ENCODE results near the gene GPR32.
"Not testable (repeated sequence)": the region's sequence is repeated elsewhere in the genome, so short reads cannot be mapped to it uniquely, and the experiment has no call there.

GPR32 gene

GRCh38 chr19:50783848-50784152 lies 13.5 kb downstream of the GPR32 start:
- DNase-seq (ENCODE audit: low spot score): not testable (repeated sequence)

GRCh38 chr19:50784710-50785109 lies 14.4 kb downstream of the GPR32 start:
- no peak for DNase-seq (ENCODE audit: low spot score)

- DNase-seq (ENCODE audit: low spot score): no peak
These were observed 15.1 kb downstream of the GPR32 start for GRCh38 chr19:50785329-50785728.

- DNase-seq (ENCODE audit: low spot score): no peak
These were observed 20.1 kb downstream of the GPR32 start, which contains the start of gene ACP4 for GRCh38 chr19:50790396-50790795. TSS of gene ACP4 (plus strand) at chr19:50790415. CDS start at chr19:50790415, 0 bp downstream.

- no peak for DNase-seq (ENCODE audit: low spot score)
These were observed 20.7 kb downstream of the GPR32 start for GRCh38 chr19:50790922-50791467.

GRCh38 chr19:50791594-50792271 lies 21.5 kb downstream of the GPR32 start:
- no peak for DNase-seq (ENCODE audit: low spot score)

- no peak for DNase-seq (ENCODE audit: low spot score)
These were observed 22.3 kb downstream of the GPR32 start for GRCh38 chr19:50792272-50793250.

GRCh38 chr19:50793558-50794065 lies 23.3 kb downstream of the GPR32 start:
- no peak for DNase-seq (ENCODE audit: low spot score)

- DNase-seq (ENCODE audit: low spot score): no peak
These were observed 24.0 kb downstream of the GPR32 start for GRCh38 chr19:50794074-50794875.

GRCh38 chr19:50794876-50795663 lies 24.8 kb downstream of the GPR32 start:
- DNase-seq (ENCODE audit: low spot score): no peak

GRCh38 chr19:50795664-50796073 lies 25.4 kb downstream of the GPR32 start:
- no peak for DNase-seq (ENCODE audit: low spot score)

GRCh38 chr19:50796128-50796633 lies 25.9 kb downstream of the GPR32 start:
- no peak for DNase-seq (ENCODE audit: low spot score)

- DNase-seq (ENCODE audit: low spot score): no peak
These were observed 26.6 kb downstream of the GPR32 start for GRCh38 chr19:50796634-50797428.

- no peak for DNase-seq (ENCODE audit: low spot score)
These were observed 27.1 kb downstream of the GPR32 start for GRCh38 chr19:50797429-50797780.

- no peak for DNase-seq (ENCODE audit: low spot score)
These were observed 27.8 kb downstream of the GPR32 start for GRCh38 chr19:50797781-50798658.

- DNase-seq (ENCODE audit: low spot score): no peak
These were observed 28.6 kb downstream of the GPR32 start for GRCh38 chr19:50798659-50799546.

GRCh38 chr19:50799547-50799851 lies 29.2 kb downstream of the GPR32 start:
- no peak for DNase-seq (ENCODE audit: low spot score)

GRCh38 chr19:50801107-50801506 lies 30.8 kb downstream of the GPR32 start:
- DNase-seq (ENCODE audit: low spot score): no peak
